Neural cell (in vitro differentiated cells): Measurements from ENCODE around the gene BRD3. TPM values are rescaled to one million over a fixed set of nuclear protein-coding genes. Genes with fewer than 3 reads are reported as not detected.

Source experiments
- H2AFZ ChIP-seq: fragments of 200-600, 300-800 bp; sonication (generic), shearing (Covaris generic); 2 replicates; pipeline ENCODE4 v1.6.0; 2014; ENCODE audit warnings: low read depth, mild to moderate bottlenecking, antibody characterized with exemption, low read length, moderate library complexity
- H3F3A ChIP-seq: fragments of 200-600 bp; shearing (Covaris generic); 2 replicates; pipeline ENCODE4 v1.6.1; 2016; ENCODE audit warnings: mild to moderate bottlenecking, moderate library complexity, mixed read lengths, antibody characterized with exemption, low read length; ENCODE audit not compliant: insufficient read depth, poor library complexity, severe bottlenecking
- H3K27ac ChIP-seq: fragments of 200-600, 300-800 bp; sonication (generic), shearing (Covaris generic); 2 replicates; pipeline ENCODE4 v1.5.1; 2014; ENCODE audit warnings: mild to moderate bottlenecking, low read length, moderate library complexity
- H3K27me3 ChIP-seq: fragments of 300-800, 200-600 bp; sonication (generic), shearing (Covaris generic); 2 replicates; pipeline ENCODE4 v1.6.0; 2014; ENCODE audit warnings: mild to moderate bottlenecking, low read depth, low read length, moderate library complexity; ENCODE audit not compliant: insufficient read depth
- H3K36me3 ChIP-seq: fragments of 300-800, 200-600 bp; sonication (generic), shearing (Covaris generic); 2 replicates; pipeline ENCODE4 v1.5.1; 2014; ENCODE audit warnings: mild to moderate bottlenecking, antibody characterized with exemption, low read length, moderate library complexity; ENCODE audit not compliant: insufficient read depth
- H3K4me2 ChIP-seq: fragments of 300-800, 200-600 bp; sonication (generic), shearing (Covaris generic); 2 replicates; pipeline ENCODE4 v1.6.0; 2014; ENCODE audit warnings: mild to moderate bottlenecking, low read length
- H3K4me3 ChIP-seq: fragments of 300-800, 200-600 bp; sonication (generic), shearing (Covaris generic); 2 replicates; pipeline ENCODE4 v1.5.1; 2014; ENCODE audit warnings: mild to moderate bottlenecking, low read length, moderate library complexity
- H3K79me2 ChIP-seq: fragments of 200-600 bp; shearing (Covaris generic); replicated peaks from 2 replicates; pipeline ENCODE4 v1.6.0; 2014; ENCODE audit warnings: mild to moderate bottlenecking, low read length, moderate library complexity; ENCODE audit not compliant: insufficient read depth
- H3K9ac ChIP-seq: fragments of 300-800, 200-600 bp; sonication (generic), shearing (Covaris generic); 2 replicates; pipeline ENCODE4 v1.6.1; 2016; ENCODE audit warnings: mild to moderate bottlenecking, low read length, mixed read lengths
- H3K9me2 ChIP-seq: fragments of 200-600 bp; shearing (Covaris generic); 2 replicates; pipeline ENCODE4 v1.6.1; 2016; ENCODE audit warnings: mild to moderate bottlenecking, low read length, mixed read lengths; ENCODE audit not compliant: insufficient read depth
- H3K9me3 ChIP-seq: fragments of 200-600, 300-800 bp; sonication (generic), shearing (Covaris generic); 2 replicates; pipeline ENCODE4 v1.6.1; 2016; ENCODE audit warnings: mild to moderate bottlenecking, mixed run types, low read length, moderate library complexity, mixed read lengths
- H4K20me1 ChIP-seq: fragments of 200-600 bp; shearing (Covaris generic); 2 replicates; pipeline ENCODE4 v1.6.1; 2016; ENCODE audit warnings: mild to moderate bottlenecking, mixed run types; ENCODE audit not compliant: insufficient read depth
- CTCF ChIP-seq: fragments of 450-650 bp; IDR thresholded peaks from 2 replicates; pipeline ENCODE4 v1.5.1; 2014; ENCODE audit warnings: antibody characterized with exemption, mild to moderate bottlenecking, moderate library complexity; ENCODE audit not compliant: poor library complexity, severe bottlenecking
- EP300 ChIP-seq: fragments of 450-650 bp; conservative IDR thresholded peaks from 2 replicates; pipeline ENCODE4 v1.6.1; 2014; ENCODE audit warnings: antibody characterized with exemption, mild to moderate bottlenecking, moderate library complexity; ENCODE audit not compliant: poor library complexity, severe bottlenecking
- EZH2 ChIP-seq: fragments of 200-600, 300-800 bp; shearing (Covaris generic), sonication (generic); IDR thresholded peaks from 2 replicates; pipeline ENCODE4 v1.6.1; 2014; ENCODE audit warnings: antibody characterized with exemption, low read length, borderline replicate concordance, mild to moderate bottlenecking; ENCODE audit not compliant: insufficient read depth, poor library complexity, severe bottlenecking
- MXI1 ChIP-seq: fragments of 450-650 bp; conservative IDR thresholded peaks from 2 replicates; pipeline ENCODE4 v1.6.1; 2014; ENCODE audit warnings: antibody characterized with exemption, mild to moderate bottlenecking; ENCODE audit not compliant: poor library complexity, severe bottlenecking
- POLR2AphosphoS5 ChIP-seq: IDR thresholded peaks from 2 replicates; pipeline ENCODE4 v1.6.1; 2012
- RAD21 ChIP-seq: fragments of 450-650 bp; conservative IDR thresholded peaks from 2 replicates; pipeline ENCODE4 v1.6.1; 2014; ENCODE audit warnings: antibody characterized with exemption, mild to moderate bottlenecking, moderate library complexity
- REST ChIP-seq: IDR thresholded peaks from 2 replicates; pipeline ENCODE4 v1.6.1; 2012; ENCODE audit warnings: borderline replicate concordance
- SMC3 ChIP-seq: fragments of 450-650 bp; conservative IDR thresholded peaks from 2 replicates; pipeline ENCODE4 v1.6.1; 2014; ENCODE audit warnings: antibody characterized with exemption, mild to moderate bottlenecking, moderate library complexity; ENCODE audit not compliant: poor library complexity
- TAF1 ChIP-seq: IDR thresholded peaks from 2 replicates; pipeline ENCODE4 v1.6.1; 2012; ENCODE audit warnings: low read depth
- polyA minus RNA-seq: library from RNA; depleted of rRNA, polyadenylated mRNA; stranded (reverse); fragments of >200 nt; gene quantifications from 2 replicates; pipeline ENCODE4 v1.2.3, GENCODE V29; 2014
- polyA plus RNA-seq: library from polyadenylated mRNA; depleted of rRNA; stranded (reverse); fragments of >200 nt; gene quantifications from 2 replicates; pipeline ENCODE4 v1.2.3, GENCODE V29; 2014

Gene BRD3
- polyA plus RNA-seq (17.6 and 27.3 TPM in 2 replicates), polyA minus RNA-seq (25.1 and 33.9 TPM in 2 replicates)

GRCh38 chr9:134067904-134068743 lies at the start of gene BRD3:
Gene BRD3 (minus strand): TSS chr9:134068026. CDS start chr9:134053477, 14,549 bp downstream.
- peak within 1 kb of the TSS; percentile 89 for H3K9ac ChIP-seq
- H3K27ac ChIP-seq = peak within 1 kb of the TSS; percentile 84
- H3K9me2 ChIP-seq = no peaks in the 10 kb centered on the region
- H4K20me1 ChIP-seq = peaks cover 22% of the 10 kb centered on the region
- no peaks in the 10 kb centered on the region for H3K27me3 ChIP-seq
- H3K4me3 ChIP-seq = peak within 1 kb of the TSS; percentile 92
- H2AFZ ChIP-seq = peak within 1 kb of the TSS; percentile 56
- peak; percentile 30 for TF ChIP-seq CTCF
- peak; percentile 74 for TF ChIP-seq POLR2AphosphoS5
- TF ChIP-seq MXI1 = peak; percentile 85
- TF ChIP-seq SMC3 = peak; percentile 15
- TF ChIP-seq EP300 = peak; percentile 65
- TF ChIP-seq REST = no peak
- TF ChIP-seq TAF1 = no peak
- no peaks in the 10 kb centered on the region for H3F3A ChIP-seq
- peaks cover 40% of the 10 kb centered on the region for H3K79me2 ChIP-seq
- no peaks in the 10 kb centered on the region for H3K9me3 ChIP-seq
- H3K36me3 ChIP-seq = no peaks in the 10 kb centered on the region
- H3K4me2 ChIP-seq = peak within 1 kb of the TSS; percentile 97

- no peak overlapping the region for H3K9ac ChIP-seq
- no peaks in the 10 kb centered on the region for H4K20me1 ChIP-seq
- no peak overlapping the region for H3K27ac ChIP-seq
- no peaks in the 10 kb centered on the region for H3K79me2 ChIP-seq
- H3K9me2 ChIP-seq = no peaks in the 10 kb centered on the region
- no peak overlapping the region for H2AFZ ChIP-seq
- TF ChIP-seq EZH2 = no peak
- TF ChIP-seq POLR2AphosphoS5 = no peak
- TF ChIP-seq RAD21 = no peak
- TF ChIP-seq CTCF = no peak
- no peak for TF ChIP-seq SMC3
- TF ChIP-seq TAF1 = no peak
- TF ChIP-seq REST = no peak
- TF ChIP-seq MXI1 = no peak
- TF ChIP-seq EP300 = no peak
- no peak overlapping the region for H3K4me2 ChIP-seq
- no peaks in the 10 kb centered on the region for H3K9me3 ChIP-seq
- no peaks in the 10 kb centered on the region for H3K27me3 ChIP-seq
- H3K4me3 ChIP-seq = no peak overlapping the region
- H3F3A ChIP-seq = no peaks in the 10 kb centered on the region
- H3K36me3 ChIP-seq = no peaks in the 10 kb centered on the region
These were observed 44.7 kb upstream of the BRD3 start for GRCh38 chr9:134112561-134112960.
